CD4-positive, alpha-beta T cell treated with Interleukin-15 for 4 hours (primary cell): ENCODE results near the gene ARL4C.

Source experiments
- DNase-seq: peaks from one replicate; pipeline ENCODE4 v3.0.0-alpha.2; 2020; ENCODE audit warnings: low spot score

ARL4C gene

DNA sequence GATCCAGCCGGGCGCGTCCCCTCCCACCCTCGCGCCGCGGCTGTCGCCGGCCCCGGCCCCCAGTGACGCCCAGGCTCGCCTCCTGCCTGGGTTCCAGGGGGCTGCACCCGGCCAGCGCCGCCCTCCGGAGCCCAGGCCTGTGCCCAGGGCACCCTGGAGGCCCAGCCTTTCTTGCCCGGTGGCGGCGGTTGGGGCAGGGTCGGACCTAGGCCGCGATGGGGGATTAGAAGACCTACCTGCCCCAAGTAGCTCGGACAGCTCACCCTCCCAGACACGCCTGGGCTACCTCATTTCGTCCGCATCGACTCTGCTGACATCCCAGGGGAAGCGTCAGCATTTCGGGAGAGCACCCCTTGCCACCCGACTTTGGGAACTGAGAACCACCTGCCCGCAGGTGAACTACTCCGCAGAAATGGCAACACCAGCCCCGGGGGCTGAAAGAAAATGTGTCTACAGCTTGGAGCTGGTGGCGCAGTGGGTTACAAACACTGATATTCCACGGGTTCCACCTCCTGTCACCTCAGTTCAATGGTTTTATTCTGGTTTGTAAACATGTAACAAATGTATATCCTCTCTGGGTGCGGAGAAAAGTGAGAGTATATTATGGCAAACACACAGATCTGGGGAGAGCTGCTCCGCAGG lies 834 bp upstream of the ARL4C start:
- no peak for DNase-seq

DNA sequence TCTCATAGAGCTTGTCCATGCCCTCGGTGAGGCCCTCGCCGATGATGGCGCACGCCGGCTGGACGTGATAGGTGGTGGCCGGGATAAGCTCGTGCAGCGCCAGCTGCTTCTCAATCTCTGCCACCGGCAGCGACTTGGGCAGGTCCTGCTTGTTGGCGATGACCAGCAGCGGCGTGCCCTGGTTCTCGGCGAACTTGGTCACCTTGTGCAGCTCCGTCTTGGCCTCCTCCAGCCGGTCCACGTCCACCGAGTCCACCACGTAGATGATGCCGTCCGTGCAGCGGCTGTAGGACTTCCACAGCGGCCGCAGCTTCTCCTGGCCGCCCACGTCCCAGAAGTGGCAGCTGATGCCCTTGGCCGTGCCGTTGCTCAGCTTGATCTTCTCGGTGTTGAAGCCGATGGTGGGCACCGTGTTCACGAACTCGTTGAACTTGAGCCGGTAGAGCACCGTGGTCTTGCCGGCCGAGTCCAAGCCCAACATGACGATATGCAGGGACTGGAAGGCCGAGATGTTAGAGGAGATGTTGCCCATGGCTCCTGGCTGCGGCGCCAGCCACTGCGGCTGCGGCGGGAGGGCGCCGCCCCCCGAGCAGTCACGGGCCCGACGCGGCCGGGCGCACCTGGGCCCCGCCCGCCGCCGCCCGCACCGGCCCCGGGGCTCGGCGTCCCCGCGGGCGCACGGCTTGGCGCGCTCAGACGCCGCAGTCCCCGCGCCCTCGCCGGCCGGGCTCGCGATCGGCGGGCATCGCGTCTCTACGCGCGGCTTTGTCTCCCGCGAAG lies 636 bp downstream of the ARL4C start:
- DNase-seq: peak; percentile 63

GRCh38 chr2:234495251-234496054 lies 1.4 kb downstream of the ARL4C start:
- peak; percentile 66 for DNase-seq

DNA sequence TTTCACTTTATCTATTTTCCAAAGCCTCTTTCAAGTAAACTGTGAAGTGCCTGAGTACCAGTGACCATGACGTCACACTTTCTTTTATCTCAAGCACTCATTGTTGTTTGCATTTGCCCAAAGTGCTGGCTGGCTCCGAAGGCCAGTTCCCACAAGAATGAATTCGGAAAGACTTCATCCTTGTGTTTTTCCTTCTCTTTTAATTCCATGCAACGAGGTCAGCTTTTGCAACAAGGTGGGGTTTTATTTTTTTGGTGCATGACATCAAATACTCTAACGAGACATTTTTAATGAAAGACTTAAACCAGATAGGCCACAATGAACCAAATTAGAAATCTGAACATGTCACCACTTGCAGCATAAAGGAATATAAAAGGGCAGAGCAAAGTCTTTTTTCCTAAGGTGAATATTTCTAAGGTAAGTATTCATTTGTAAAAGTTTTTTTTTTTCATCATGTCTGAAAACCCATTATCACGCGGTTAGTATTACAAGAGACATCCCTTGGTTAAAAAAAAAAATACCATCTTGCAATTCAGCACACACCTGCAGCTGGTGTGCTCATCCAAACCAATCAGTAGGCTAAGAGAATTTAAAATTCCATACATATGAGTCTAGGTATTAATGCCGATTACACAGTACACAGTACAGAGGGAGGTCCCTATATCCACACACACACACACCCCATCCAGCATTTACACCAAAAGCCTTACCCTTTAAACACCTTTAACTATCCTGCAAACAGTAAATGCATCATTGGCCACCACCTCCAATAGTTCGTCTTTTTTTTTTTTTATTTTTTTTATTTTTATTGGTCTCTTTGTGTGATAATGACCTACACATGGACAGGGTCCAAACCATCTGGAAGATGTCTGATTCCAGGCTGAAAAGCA lies 2.3 kb downstream of the ARL4C start:
- DNase-seq: peak; percentile 66

- DNase-seq: peak; percentile 21
These were observed 3.1 kb downstream of the ARL4C start for GRCh38 chr2:234493796-234494195.

- DNase-seq: peak; percentile 39
These were observed 4.0 kb downstream of the ARL4C start for GRCh38 chr2:234492717-234493485.

DNA sequence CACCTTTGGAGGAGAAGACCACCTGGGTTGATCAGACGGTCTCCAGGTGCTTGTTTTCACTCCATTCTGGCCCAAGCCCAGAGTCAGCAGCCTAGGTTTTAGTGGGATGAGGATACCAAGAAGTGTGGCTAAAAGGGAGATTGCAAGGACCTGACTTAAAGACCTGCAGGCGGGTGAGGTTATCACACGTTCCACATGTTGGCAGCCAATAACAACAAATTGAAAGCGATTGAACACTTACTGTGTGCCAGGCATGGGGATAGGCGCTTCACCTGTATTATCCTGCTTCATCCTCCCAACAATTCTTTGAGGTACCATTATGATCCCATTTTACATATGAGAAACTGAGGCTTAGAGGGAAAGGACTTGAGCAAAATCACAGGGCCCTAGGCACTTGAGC lies 5.0 kb downstream of the ARL4C start:
- peak; percentile 58 for DNase-seq

- peak; percentile 72 for DNase-seq
These were observed 5.6 kb downstream of the ARL4C start for GRCh38 chr2:234491281-234491680.

GRCh38 chr2:234490271-234491091 lies 6.4 kb downstream of the ARL4C start:
- peak; percentile 89 for DNase-seq

DNA sequence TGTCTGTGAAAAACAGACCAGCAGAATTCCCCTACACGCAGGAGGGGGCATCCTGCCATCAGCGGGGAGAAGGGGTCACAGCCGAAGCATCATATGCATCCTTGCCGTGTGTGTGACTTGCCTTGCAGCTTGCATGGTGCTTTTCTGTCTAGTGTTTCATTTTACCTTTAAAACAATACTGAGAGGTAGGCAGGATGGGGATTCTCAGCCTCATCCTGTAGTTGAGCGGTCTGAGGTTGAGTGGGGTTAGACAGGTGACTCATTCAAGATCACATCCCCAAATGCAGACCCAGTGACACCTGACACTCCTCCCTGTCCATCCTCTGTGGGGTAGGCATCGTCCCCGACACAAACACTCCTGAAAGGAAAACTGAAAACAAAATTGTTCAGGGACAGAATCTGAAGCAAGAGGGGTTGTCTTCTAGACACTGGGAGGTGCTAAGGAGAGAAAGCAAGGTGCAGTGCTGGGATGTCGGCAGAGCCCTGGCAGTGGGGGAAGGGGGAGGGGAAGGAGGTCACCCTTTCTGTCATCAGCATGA lies 7.9 kb downstream of the ARL4C start:
- peak; percentile 90 for DNase-seq

- no peak for DNase-seq
These were observed 8.4 kb downstream of the ARL4C start for GRCh38 chr2:234488486-234488885.

DNA sequence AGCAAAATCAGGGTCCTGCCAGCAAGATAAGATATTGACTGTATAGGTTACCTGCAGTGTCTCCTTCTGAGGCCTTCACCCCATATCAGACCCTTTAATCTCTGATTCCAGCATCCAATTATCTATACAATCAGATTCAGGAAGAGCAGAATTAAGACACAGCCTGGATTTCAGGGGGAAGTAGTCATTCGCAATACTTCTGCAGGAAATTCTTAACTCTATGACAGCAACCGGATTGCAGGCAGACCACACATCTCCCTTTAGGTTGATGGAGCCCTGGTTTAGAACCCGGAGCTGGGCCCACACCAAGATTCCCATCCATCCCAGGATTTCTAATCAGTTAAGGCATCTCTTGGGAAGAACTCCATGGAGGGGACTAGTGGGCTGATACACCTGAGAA lies 9.5 kb downstream of the ARL4C start:
- no peak for DNase-seq

GRCh38 chr2:234483568-234484251 lies 13.2 kb downstream of the ARL4C start:
- peak; percentile 96 for DNase-seq

- no peak for DNase-seq
These were observed 15.6 kb downstream of the ARL4C start for GRCh38 chr2:234481301-234481700.

DNA sequence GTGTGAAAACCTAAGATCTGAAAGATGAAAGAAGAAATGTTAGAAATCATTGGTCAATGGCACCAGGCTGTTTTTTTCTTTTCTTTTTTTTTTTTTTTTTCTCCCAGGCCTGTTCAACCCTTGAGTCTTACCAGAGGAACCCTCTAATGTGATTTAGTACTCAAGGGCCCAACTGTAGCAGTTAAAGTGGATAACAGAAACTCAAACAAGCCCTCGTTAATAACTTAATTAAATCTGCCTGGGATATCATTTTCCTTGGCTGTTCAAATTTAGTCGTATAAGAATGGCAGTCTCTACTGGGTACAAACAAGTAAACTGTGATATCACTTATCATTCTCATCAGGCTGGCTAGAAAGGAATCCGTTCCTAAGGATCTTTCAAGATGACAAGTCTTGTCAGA lies 16.5 kb downstream of the ARL4C start:
- no peak for DNase-seq

GRCh38 chr2:234479465-234479864 lies 17.4 kb downstream of the ARL4C start:
- no peak for DNase-seq

GRCh38 chr2:234478121-234478858 lies 18.6 kb downstream of the ARL4C start:
- peak; percentile 76 for DNase-seq

DNA sequence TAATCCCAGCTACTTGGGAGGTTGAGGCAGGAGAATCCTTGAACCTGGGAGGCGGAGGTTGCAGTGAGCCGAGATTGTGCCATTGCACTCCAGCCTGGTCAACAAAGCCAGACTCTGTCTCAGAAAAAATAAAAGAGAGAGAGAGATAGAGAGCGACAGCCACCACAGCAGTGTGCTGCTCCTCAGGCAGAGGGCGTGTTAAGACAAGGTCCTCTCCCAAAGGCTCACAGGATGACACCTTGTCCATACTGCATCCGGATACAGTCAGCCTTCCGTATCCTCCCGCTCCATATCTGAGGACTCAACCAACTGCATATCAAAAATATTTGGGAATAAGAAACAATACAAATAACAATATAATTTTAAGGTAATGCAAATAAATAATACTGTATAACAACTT lies 20.1 kb downstream of the ARL4C start:
- DNase-seq: no peak

DNA sequence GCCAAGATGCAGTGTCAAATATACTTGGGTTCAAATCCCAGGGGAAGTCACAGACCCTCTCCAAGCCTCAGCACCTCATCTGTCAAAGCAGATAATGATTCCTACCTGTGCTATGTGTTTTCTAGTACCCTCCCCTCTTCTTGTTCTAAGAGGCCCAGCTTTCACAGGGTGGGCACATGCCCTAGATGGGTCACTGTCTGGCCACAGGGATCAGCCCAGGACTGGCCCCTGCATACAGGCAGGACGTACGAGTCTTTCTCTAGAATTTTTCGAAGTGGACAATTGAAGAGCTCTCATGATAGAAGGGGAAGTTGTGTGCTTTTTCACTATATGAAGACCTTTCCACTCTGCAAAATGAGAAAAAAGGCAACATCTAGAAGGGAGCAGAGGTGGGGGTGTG lies 22.2 kb downstream of the ARL4C start:
- DNase-seq: no peak
